GM12873 (cell line): ENCODE data around the gene CEP250.

Source experiments
- CTCF ChIP-seq: IDR thresholded peaks from 2 replicates; pipeline ENCODE4 v1.5.1; 2012; ENCODE audit warnings: low read depth, mild to moderate bottlenecking, moderate library complexity, low read length, control low read depth; ENCODE audit not compliant: insufficient read depth; ENCODE audit errors: missing control alignments

CEP250 gene

GRCh38 chr20:35468671-35469334 is 13.4 kb downstream of the CEP250 start:
- no peak for TF ChIP-seq CTCF

GRCh38 chr20:35472209-35472608 is 16.8 kb downstream of the CEP250 start:
- no peak for TF ChIP-seq CTCF

GRCh38 chr20:35473684-35474083 is 18.3 kb downstream of the CEP250 start:
- no peak for TF ChIP-seq CTCF

- no peak for TF ChIP-seq CTCF
Measured at GRCh38 chr20:35474303-35474871, 19.0 kb downstream of the CEP250 start.

GRCh38 chr20:35476288-35476687 is 20.9 kb downstream of the CEP250 start:
- TF ChIP-seq CTCF: no peak

- peak; percentile 61 for TF ChIP-seq CTCF
Measured at GRCh38 chr20:35478804-35479472, 23.5 kb downstream of the CEP250 start.

- no peak for TF ChIP-seq CTCF
Measured at GRCh38 chr20:35479798-35480197, 24.4 kb downstream of the CEP250 start.
